ENCODE data around the gene ATP6V1F. TPM values are rescaled to one million over a fixed set of nuclear protein-coding genes. Genes with fewer than 3 reads are reported as not detected.

Gene ATP6V1F
- total RNA-seq, 4 donors from 2014 or later: 72.3 to 240 (median 123) TPM

DNA sequence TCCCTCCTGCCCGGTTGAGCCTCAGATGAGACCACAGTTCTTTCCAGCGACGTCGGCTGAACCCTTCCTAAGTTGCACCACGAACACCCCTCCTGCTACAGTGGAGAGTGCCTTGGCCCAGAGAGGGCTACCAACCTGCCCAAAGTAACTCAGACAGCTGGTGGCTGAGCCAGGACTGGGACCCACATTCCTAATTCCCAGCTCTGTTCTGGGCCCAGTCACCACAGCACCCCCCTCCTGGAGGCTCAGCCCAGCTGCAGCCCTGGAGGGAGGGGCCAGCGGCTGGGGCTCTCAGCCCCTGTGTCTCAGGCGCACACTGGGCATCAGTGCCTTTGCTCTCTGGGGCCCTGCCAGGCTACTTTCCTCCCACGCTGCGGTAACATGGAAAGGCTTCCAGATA lies 10.6 kb downstream of the ATP6V1F start:
- TF ChIP-seq CTCF (IDR thresholded peaks at IDR 0.05; ENCODE audit: low read depth): no peak

DNA sequence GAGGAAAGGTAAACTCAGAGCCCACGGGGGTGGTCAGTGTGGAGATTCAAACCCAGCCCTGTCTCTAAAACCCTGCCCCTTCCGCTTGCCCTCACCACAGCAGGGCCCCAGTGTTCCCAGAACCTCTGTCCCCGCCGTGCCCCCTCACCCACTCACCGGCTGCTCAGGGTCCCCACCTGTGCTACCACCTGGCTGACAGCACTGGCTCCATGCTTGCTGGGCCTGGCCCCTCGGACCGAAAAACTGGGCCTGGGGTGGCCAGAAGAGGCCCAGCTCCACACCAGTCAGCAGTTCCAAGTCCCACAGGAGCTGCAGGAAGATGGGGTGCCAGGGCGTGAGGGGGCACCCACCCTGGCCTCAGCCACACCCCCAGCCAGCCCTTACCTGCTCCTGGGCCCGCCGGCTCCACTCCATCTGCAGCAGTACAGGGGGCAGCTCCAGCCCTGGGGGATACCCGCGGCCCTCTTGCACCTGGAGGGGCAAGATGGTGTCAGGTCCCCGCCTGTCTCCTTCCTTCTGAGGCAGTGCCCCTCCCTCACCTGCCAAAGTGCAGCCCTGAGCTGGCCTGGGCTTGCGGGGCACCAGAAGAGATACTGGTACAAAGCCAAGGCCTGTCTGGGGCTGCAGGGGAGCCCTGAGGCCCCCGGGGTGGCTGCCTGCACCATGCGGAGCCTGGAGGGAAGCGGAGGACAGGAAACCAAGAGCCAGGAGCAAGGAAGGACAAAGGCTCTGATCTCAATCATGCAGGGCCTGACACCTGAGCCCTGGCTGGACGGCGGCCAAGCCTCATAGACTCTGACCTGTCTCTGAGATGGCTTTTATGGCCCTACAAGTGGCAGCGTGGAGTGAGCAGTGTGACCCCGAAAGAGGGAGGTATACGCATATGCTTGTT lies 11.7 kb downstream of the ATP6V1F start:
- no peak for TF ChIP-seq CTCF (IDR thresholded peaks at IDR 0.05; ENCODE audit: low read depth)

- TF ChIP-seq CTCF (IDR thresholded peaks at IDR 0.05; ENCODE audit: low read depth): no peak
Observed at GRCh38 chr7:128875523-128875948, 12.9 kb downstream of the ATP6V1F start.

DNA sequence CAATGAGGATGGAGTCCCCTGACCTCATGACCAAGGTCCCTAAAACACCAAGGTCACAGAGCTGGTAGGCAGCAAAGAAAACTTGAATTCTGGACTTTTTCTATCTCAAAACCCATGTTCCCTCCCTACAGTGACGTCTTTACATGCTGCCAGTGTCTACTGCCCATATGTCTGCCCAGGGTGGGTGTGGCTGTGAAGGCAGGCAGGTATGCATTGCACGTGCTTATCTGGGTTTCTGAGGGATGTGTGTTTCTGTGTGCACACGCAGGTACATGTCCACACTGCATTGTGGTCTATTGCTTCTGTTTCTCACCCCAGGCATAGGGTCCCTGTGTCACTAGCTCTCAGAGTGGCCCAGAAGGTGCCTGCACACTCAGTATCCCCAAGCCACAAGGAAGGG lies 13.5 kb downstream of the ATP6V1F start:
- TF ChIP-seq CTCF (IDR thresholded peaks at IDR 0.05; ENCODE audit: low read depth): no peak

DNA sequence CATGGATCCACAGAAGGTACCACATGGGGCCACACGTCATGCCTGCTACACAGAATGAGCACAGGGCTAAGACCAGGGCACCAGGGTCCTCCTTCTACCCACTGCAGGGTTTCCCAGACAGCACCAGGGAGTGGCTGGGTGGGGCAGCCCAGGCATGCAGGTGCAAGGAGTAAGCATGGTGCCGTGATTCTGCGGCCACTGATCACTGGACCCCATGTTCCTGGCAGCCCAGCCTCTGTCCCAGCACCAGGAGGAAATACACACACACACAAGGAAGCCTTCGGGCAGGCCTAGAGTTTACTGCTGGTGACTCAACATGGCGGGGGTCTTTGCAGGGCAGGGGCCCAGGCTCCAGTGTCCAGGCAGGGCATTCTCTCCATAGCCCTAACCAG lies 13.9 kb downstream of the ATP6V1F start:
- TF ChIP-seq CTCF (IDR thresholded peaks at IDR 0.05; ENCODE audit: low read depth): no peak

DNA sequence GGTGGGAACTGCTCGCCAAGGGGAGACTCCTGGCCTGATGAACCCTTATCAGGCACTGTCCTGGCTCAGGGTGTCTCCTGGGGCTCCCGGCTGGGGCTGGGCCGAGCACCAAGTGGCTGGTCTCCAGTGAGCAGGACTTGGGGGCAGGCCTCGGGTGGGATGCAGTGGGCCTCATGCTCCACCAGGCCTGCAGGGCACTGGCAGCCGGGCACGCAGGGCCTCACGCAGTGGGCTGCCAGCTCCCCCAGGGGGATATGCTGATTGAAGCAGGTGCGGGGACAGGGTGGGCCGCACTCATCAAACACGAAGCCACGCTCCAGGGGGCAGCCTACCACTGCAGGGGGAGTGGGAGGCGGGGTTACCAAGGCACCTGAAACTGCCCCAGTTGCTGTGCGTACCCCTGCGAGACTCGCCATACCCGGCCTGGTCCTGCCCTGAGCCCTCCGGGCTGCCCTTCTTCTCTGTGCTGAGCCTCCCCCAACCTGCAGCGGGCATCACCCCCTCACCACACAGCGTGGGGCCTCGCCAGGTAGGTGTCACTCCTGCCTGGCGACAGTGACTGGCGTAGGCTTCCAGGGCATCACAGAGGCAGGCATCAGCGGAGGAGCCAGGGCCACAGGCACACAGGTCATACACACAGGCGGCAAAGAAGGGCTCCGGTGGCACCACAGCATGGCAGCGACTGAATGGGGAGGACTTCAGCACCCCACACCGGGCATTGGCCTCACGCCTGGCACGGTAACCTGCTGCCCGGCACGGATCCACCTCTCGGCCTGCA lies 14.5 kb downstream of the ATP6V1F start:
- TF ChIP-seq CTCF (IDR thresholded peaks at IDR 0.05; ENCODE audit: low read depth): no peak

GRCh38 chr7:128877756-128878120 lies 15.1 kb downstream of the ATP6V1F start:
- TF ChIP-seq CTCF (IDR thresholded peaks at IDR 0.05; ENCODE audit: low read depth): no peak
